Spinal cord (tissue), 10 donors: ENCODE measurements around the gene TAS2R46. TPM values are rescaled to one million over a fixed set of nuclear protein-coding genes. Genes with fewer than 3 reads are reported as not detected.
"Not testable (repeated sequence)": the region's sequence is repeated elsewhere in the genome, so short reads cannot be mapped to it uniquely, and the experiment has no call there.

Experiments used
- DNase-seq, 6 donors: peaks; one replicate each; pipeline versions ENCODE4 v3.0.0 to v3.0.0-alpha.2; 2013 to 2015; ENCODE audit warnings: low spot score in 6 of 6, low read depth in 4 of 6
- H3K27ac ChIP-seq: one replicate; pipeline ENCODE4 v1.5.1; 2013; ENCODE audit warnings: low read depth, low read length, control low read depth
- H3K27me3 ChIP-seq: one replicate; pipeline ENCODE4 v1.6.1; 2013; ENCODE audit warnings: low read length; ENCODE audit not compliant: control insufficient read depth, insufficient read depth
- H3K36me3 ChIP-seq: one replicate; pipeline ENCODE4 v1.6.1; 2013; ENCODE audit warnings: low read length; ENCODE audit not compliant: control insufficient read depth, insufficient read depth
- H3K4me1 ChIP-seq: one replicate; pipeline ENCODE4 v1.6.1; 2013; ENCODE audit warnings: low read length; ENCODE audit not compliant: control insufficient read depth, insufficient read depth
- H3K4me3 ChIP-seq: one replicate; pipeline ENCODE4 v1.5.1; 2013; ENCODE audit warnings: low read depth, low read length, control low read depth
- H3K9me3 ChIP-seq: one replicate; pipeline ENCODE4 v1.6.1; 2013; ENCODE audit warnings: low read length; ENCODE audit not compliant: control insufficient read depth, insufficient read depth
- WGBS: methylation state at CpG from one replicate; pipeline ENCODE4 v1.1.5; 2013; ENCODE audit warnings: missing lambda C conversion rate; ENCODE audit not compliant: insufficient coverage; 5-methylcytosine and 5-hydroxymethylcytosine counted together
- long read RNA-seq, 4 donors: transcript quantifications; one replicate each; lab custom pipeline, GENCODE V29; 2026
- polyA plus RNA-seq, 2 donors: library from polyadenylated mRNA; unstranded; fragments of 120-200 nt; gene quantifications; one replicate each; pipeline ENCODE4 v1.2.1, GENCODE V29; 2013; ENCODE audit not compliant: insufficient read length in 2 of 2
- total RNA-seq, 2 donors: library from RNA; depleted of rRNA in 1 of 2; stranded (reverse); fragments of 120-200 nt in 1 of 2; fragments of >200 nt in 1 of 2; gene quantifications; one replicate each; pipeline versions ENCODE4 v1.2.3 to v1.2.4, GENCODE V29; 2013 to 2014
- donor health status: healthy.

The TAS2R46 gene, protein sequence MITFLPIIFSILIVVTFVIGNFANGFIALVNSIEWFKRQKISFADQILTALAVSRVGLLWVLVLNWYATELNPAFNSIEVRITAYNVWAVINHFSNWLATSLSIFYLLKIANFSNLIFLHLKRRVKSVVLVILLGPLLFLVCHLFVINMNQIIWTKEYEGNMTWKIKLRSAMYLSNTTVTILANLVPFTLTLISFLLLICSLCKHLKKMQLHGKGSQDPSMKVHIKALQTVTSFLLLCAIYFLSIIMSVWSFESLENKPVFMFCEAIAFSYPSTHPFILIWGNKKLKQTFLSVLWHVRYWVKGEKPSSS
- 1 to 10 TPM; 2.1 to 7.5 TPM for total RNA-seq
- polyA plus RNA-seq = under 1 TPM in 1 of 2 donors, not detected in 1; 0.23 TPM
- long read RNA-seq, donor 1 = 0 reads
- long read RNA-seq, donor 2 = 0 reads
- long read RNA-seq, donor 3, partial matches to known transcripts = 0 of 1 reads
- long read RNA-seq, donor 3, other reads (novel, unspliced or antisense) = 0 of 1 reads
- long read RNA-seq, donor 4 = 0 reads

DNA sequence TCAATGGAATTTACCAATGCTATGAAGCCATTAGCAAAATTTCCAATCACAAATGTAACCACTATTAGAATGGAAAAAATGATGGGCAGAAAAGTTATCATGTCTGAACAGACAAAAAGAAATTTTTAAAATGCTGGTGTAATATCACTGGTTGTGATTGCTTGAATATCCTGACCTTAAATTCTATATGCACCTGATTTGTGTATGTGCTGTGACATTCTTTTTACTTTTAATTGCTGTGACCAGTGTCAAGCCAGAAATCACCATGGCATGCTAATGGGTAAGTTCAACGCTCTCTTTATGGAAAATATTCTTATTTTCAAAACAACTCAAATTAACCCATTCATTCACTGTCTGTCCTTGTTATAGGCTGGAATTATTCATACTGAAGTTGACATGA lies at the start of gene TAS2R46:
TSS of gene TAS2R46 (minus strand) at position 101 of the 400 bp plus-strand sequence. CDS start at position 101, 0 bp downstream.
- not testable (repeated sequence) for H3K36me3 ChIP-seq, H3K4me1 ChIP-seq, DNase-seq, H3K9me3 ChIP-seq, H3K27ac ChIP-seq, H3K4me3 ChIP-seq, H3K27me3 ChIP-seq
- no CpG with 5 or more reads among the region's 1 CpG for WGBS

GRCh38 chr12:11111213-11111612 lies 49.1 kb upstream of the TAS2R46 start:
- not testable (repeated sequence) for H3K9me3 ChIP-seq, H3K27ac ChIP-seq, H3K4me3 ChIP-seq, H3K36me3 ChIP-seq, DNase-seq, H3K27me3 ChIP-seq, H3K4me1 ChIP-seq
- WGBS = no CpG with 5 or more reads among the region's 1 CpG

DNA sequence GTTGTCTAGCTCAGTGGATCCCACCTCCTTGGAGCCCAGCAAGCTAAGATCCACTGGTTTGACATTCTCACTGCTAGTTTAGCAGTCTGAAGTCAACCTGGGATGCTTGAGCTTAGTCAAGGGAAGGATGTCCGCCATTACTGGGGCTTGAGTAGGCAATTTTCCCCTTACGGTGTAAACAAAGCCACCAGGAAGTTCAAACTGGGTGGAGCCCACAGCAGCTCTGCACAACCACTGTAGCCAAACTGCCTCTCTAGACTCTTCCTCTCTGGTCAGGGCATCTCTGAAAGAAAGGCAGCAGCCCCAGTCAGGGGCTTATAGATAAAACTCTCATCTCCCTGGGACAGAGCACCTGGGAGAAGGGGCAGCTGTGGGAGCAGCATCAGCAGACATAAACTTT lies 46.8 kb upstream of the TAS2R46 start:
- Histone ChIP-seq H3K9me3 (no peaks in the 10 kb centered on the region), H3K27ac (no peak overlapping the region), H3K36me3 (no peaks in the 10 kb centered on the region), H3K4me3 (no peak overlapping the region), H3K27me3 (no peaks in the 10 kb centered on the region), H3K4me1 (no peaks in the 10 kb centered on the region)
- WGBS = 92% methylated on average over 2 of the region's 2 CpGs
- no peak for DNase-seq

GRCh38 chr12:11107719-11108118 lies 45.6 kb upstream of the TAS2R46 start:
- Histone ChIP-seq H3K9me3 (no peaks in the 10 kb centered on the region), H3K4me1 (no peaks in the 10 kb centered on the region), H3K27me3 (no peaks in the 10 kb centered on the region), H3K27ac (no peak overlapping the region), H3K4me3 (no peak overlapping the region), H3K36me3 (no peaks in the 10 kb centered on the region)
- no peak for DNase-seq
- WGBS = no CpG with 5 or more reads among the region's 1 CpG

- no peak for DNase-seq
- Histone ChIP-seq H3K36me3 (no peaks in the 10 kb centered on the region), H3K4me1 (no peaks in the 10 kb centered on the region), H3K4me3 (no peak overlapping the region), H3K27ac (no peak overlapping the region), H3K9me3 (no peaks in the 10 kb centered on the region), H3K27me3 (no peaks in the 10 kb centered on the region)
- WGBS = no CpG with 5 or more reads among the region's 2 CpGs
Observed at GRCh38 chr12:11106288-11106687, 44.2 kb upstream of the TAS2R46 start.

- Histone ChIP-seq H3K27me3 (no peaks in the 10 kb centered on the region), H3K9me3 (no peaks in the 10 kb centered on the region), H3K27ac (no peak overlapping the region), H3K36me3 (no peaks in the 10 kb centered on the region), H3K4me3 (no peak overlapping the region), H3K4me1 (no peaks in the 10 kb centered on the region)
- DNase-seq = no peak
- WGBS = no CpG with 5 or more reads among the region's 2 CpGs
Observed at GRCh38 chr12:11105546-11105945, 43.5 kb upstream of the TAS2R46 start.

- WGBS = no CpG with 5 or more reads among the region's 2 CpGs
- not testable (repeated sequence) for H3K27ac ChIP-seq, H3K36me3 ChIP-seq, H3K4me1 ChIP-seq, H3K4me3 ChIP-seq, H3K9me3 ChIP-seq, H3K27me3 ChIP-seq, DNase-seq
Observed at GRCh38 chr12:11094910-11095309, 32.8 kb upstream of the TAS2R46 start.

DNA sequence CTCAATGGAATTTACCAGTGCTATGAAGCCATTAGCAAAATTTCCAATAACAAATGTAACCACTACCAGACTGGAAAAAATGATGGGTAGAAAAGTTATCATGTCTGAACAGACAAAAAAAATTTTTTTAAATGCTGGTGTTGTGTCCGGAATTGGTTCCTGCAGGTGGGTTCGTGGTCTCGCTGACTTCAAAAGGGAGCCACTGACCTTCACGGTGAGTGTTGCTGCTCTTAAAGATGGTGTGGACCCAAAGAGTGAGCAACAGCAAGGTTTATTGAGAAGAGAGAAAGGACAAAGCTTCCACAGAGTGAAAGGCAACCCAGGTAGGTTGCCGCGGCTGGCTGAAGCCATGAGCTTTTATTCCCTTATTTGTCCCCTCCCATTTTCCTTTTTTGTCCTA lies 30.0 kb upstream of the TAS2R46 start, which contains the start of gene TAS2R43:
TSS of gene TAS2R43 (minus strand) at position 186 of the 400 bp plus-strand sequence. CDS start at position 102, 84 bp downstream.
- no peaks in the 10 kb centered on the region for H3K9me3 ChIP-seq
- no peaks in the 10 kb centered on the region for H3K4me1 ChIP-seq
- no peaks in the 10 kb centered on the region for H3K36me3 ChIP-seq
- H3K27me3 ChIP-seq = no peaks in the 10 kb centered on the region
- 97% methylated on average over 4 of the region's 6 CpGs for WGBS
- no peak within 1 kb of the TSS for H3K4me3 ChIP-seq
- no peak for DNase-seq
- H3K27ac ChIP-seq = no peak within 1 kb of the TSS

GRCh38 chr12:11089246-11089645 lies 27.2 kb upstream of the TAS2R46 start:
- Histone ChIP-seq H3K36me3 (no peaks in the 10 kb centered on the region), H3K4me1 (no peaks in the 10 kb centered on the region), H3K27ac (no peak overlapping the region), H3K27me3 (no peaks in the 10 kb centered on the region), H3K9me3 (no peaks in the 10 kb centered on the region), H3K4me3 (no peak overlapping the region)
- DNase-seq = no peak
- 87% methylated on average over 4 of the region's 5 CpGs for WGBS

GRCh38 chr12:11085419-11085818 lies 23.3 kb upstream of the TAS2R46 start:
- no CpG with 5 or more reads among the region's 3 CpGs for WGBS

More at GRCh38 chr12:11085419-11085818, 23.3 kb upstream of the TAS2R46 start:
- H3K27me3 ChIP-seq = no peaks in the 10 kb centered on the region
- DNase-seq = no peak
- no peaks in the 10 kb centered on the region for H3K9me3 ChIP-seq
- H3K36me3 ChIP-seq = no peaks in the 10 kb centered on the region
- no peaks in the 10 kb centered on the region for H3K4me1 ChIP-seq
- H3K27ac ChIP-seq = no peak overlapping the region
- H3K4me3 ChIP-seq = no peak overlapping the region
